Measurements from ENCODE around the gene SESTD1. TPM values are rescaled to one million over a fixed set of nuclear protein-coding genes. Genes with fewer than 3 reads are reported as not detected.

The SESTD1 gene
- total and polyA plus RNA-seq, 9 of the 15 experiments (the other 6 are each of a cell fraction or from before 2014, with no cell fraction given) = 0.32 to 5.6 (median 2.1) TPM

DNA sequence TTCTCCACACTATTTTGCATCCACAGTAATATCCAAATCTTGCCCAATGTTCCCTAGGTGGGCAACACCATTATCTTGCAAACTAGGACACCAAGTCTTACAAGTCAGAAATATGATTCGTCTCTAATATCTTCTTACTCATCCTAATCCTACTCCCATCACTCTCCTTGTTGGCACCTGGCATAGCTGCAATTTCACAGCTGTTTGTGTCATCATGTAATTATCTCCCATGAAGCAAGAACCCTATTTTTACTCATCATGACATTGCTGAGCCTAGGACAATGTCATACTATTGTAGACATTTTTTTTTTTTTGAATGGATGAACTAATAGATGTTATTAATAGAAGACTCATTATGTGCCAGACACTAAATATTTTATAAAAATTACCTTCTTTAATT, 123.4 kb downstream of the SESTD1 start:
- no peak for TF ChIP-seq PHB (CRISPR knock-in tag; IDR thresholded peaks at IDR 0.05)
- Histone ChIP-seq H3K9me3 (replicated peaks; ENCODE audit: control insufficient read depth, insufficient read depth, low read depth, low read length) (no peaks in the 10 kb centered on the region), H2AFZ (ENCODE audit: low read depth, low read length) (no peak overlapping the region), H3K4me1 (replicated peaks in 1 of 2; ENCODE audit: control insufficient read depth in 2 of 2, insufficient read depth in 2 of 2, low read length in 2 of 2) (no peaks in the 10 kb centered on the region), H3K36me3 (ENCODE audit: control insufficient read depth, insufficient read depth, low read length) (no peaks in the 10 kb centered on the region), H3K79me2 (ENCODE audit: control insufficient read depth, insufficient read depth, low read length) (no peaks in the 10 kb centered on the region), H3K27ac (ENCODE audit: extremely low read depth, low read depth, low read length) (no peak overlapping the region), H4K20me1 (replicated peaks; ENCODE audit: control insufficient read depth, insufficient read depth, low read length) (no peaks in the 10 kb centered on the region), H3K9ac (ENCODE audit: insufficient read depth in 1 of 2, low read depth in 2 of 2, low read length in 2 of 2) (no peak overlapping the region), H3K4me2 (ENCODE audit: insufficient read depth, low read length) (no peak overlapping the region), H3K4me3 (no peak overlapping the region), H3K27me3 (ENCODE audit: control insufficient read depth in 2 of 2, insufficient read depth in 2 of 2, low read length in 2 of 2) (no peaks in the 10 kb centered on the region), H3K9me1 (ENCODE audit: control insufficient read depth, insufficient read depth, low read length) (no peaks in the 10 kb centered on the region)
- no peak for ATAC-seq
- no peak for FAIRE-seq
- intact Hi-C loops (cut with micrococcal nuclease) (no loop called here), in situ Hi-C loops (cut with MboI) (no loop called here)
- BruUV-seq (replicated peaks) = no TSS peak
- ChIA-PET CTCF (ENCODE audit: low intra/inter-chr PET ratio) (no interaction called here), POLR2A (no interaction called here)
- WGBS (ENCODE audit: insufficient coverage, low coverage, missing lambda C conversion rate) = 0% methylated on average over 1 of the region's 1 CpG
- DNase-seq (ENCODE audit: extremely low read depth in 1 of 4, low spot score in 3 of 4) = no peak

GRCh38 chr2:179140571-179140970, 124.1 kb downstream of the SESTD1 start:
- H2AFZ ChIP-seq (ENCODE audit: low read depth, low read length) = no peak overlapping the region
- no peaks in the 10 kb centered on the region for H3K27me3 ChIP-seq (ENCODE audit: control insufficient read depth in 2 of 2, insufficient read depth in 2 of 2, low read length in 2 of 2)
- no peaks in the 10 kb centered on the region for H3K4me1 ChIP-seq (replicated peaks in 1 of 2; ENCODE audit: control insufficient read depth in 2 of 2, insufficient read depth in 2 of 2, low read length in 2 of 2)
- in situ Hi-C loops (cut with MboI) (no loop called here), intact Hi-C loops (cut with micrococcal nuclease) (no loop called here)
- DNase-seq (ENCODE audit: extremely low read depth in 1 of 4, low spot score in 3 of 4) (no peak), ATAC-seq (no peak), FAIRE-seq (no peak)
- H3K27ac ChIP-seq (ENCODE audit: extremely low read depth, low read depth, low read length) = no peak overlapping the region
- no peaks in the 10 kb centered on the region for H4K20me1 ChIP-seq (replicated peaks; ENCODE audit: control insufficient read depth, insufficient read depth, low read length)
- H3K9me1 ChIP-seq (ENCODE audit: control insufficient read depth, insufficient read depth, low read length) = no peaks in the 10 kb centered on the region
- H3K79me2 ChIP-seq (ENCODE audit: control insufficient read depth, insufficient read depth, low read length) = no peaks in the 10 kb centered on the region
- ChIA-PET CTCF (ENCODE audit: low intra/inter-chr PET ratio) (no interaction called here), POLR2A (no interaction called here)
- 3% methylated on average over 4 of the region's 4 CpGs for WGBS (ENCODE audit: insufficient coverage, low coverage, missing lambda C conversion rate)
- no TSS peak for BruUV-seq (replicated peaks)
- no peak overlapping the region for H3K4me3 ChIP-seq
- H3K4me2 ChIP-seq (ENCODE audit: insufficient read depth, low read length) = no peak overlapping the region
- no peaks in the 10 kb centered on the region for H3K36me3 ChIP-seq (ENCODE audit: control insufficient read depth, insufficient read depth, low read length)
- H3K9ac ChIP-seq (ENCODE audit: insufficient read depth in 1 of 2, low read depth in 2 of 2, low read length in 2 of 2) = no peak overlapping the region
- H3K9me3 ChIP-seq (replicated peaks; ENCODE audit: control insufficient read depth, insufficient read depth, low read depth, low read length) = no peaks in the 10 kb centered on the region
- no peak for TF ChIP-seq ARNT (IDR thresholded peaks at IDR 0.05)
- no peak for TF ChIP-seq MXI1 (IDR thresholded peaks at IDR 0.05; ENCODE audit: low read depth, low read length)
- TF ChIP-seq FIP1L1 (IDR thresholded peaks at IDR 0.05; ENCODE audit: low read depth, low read length, poor library complexity, severe bottlenecking) = no peak
- TF ChIP-seq CBX5 (IDR thresholded peaks at IDR 0.05; ENCODE audit: borderline replicate concordance, low read depth) = no peak
- TF ChIP-seq MLLT1 (IDR thresholded peaks at IDR 0.05) = no peak
- no peak for TF ChIP-seq RREB1 (CRISPR knock-in tag; IDR thresholded peaks at IDR 0.05)
- TF ChIP-seq ZNF347 (CRISPR knock-in tag; IDR thresholded peaks at IDR 0.05; ENCODE audit: low read depth) = no peak

Data from K562 (cell line).